NCI-H774 (cell line): ENCODE measurements around the gene EGLN3.
"Not testable (repeated sequence)": the region's sequence is repeated elsewhere in the genome, so short reads cannot be mapped to it uniquely, and the experiment has no call there.

Experiments
- DNase-seq: peaks from one replicate; lab custom pipeline; 2025; lab: John Stamatoyannopoulos, UW

EGLN3 gene

DNA sequence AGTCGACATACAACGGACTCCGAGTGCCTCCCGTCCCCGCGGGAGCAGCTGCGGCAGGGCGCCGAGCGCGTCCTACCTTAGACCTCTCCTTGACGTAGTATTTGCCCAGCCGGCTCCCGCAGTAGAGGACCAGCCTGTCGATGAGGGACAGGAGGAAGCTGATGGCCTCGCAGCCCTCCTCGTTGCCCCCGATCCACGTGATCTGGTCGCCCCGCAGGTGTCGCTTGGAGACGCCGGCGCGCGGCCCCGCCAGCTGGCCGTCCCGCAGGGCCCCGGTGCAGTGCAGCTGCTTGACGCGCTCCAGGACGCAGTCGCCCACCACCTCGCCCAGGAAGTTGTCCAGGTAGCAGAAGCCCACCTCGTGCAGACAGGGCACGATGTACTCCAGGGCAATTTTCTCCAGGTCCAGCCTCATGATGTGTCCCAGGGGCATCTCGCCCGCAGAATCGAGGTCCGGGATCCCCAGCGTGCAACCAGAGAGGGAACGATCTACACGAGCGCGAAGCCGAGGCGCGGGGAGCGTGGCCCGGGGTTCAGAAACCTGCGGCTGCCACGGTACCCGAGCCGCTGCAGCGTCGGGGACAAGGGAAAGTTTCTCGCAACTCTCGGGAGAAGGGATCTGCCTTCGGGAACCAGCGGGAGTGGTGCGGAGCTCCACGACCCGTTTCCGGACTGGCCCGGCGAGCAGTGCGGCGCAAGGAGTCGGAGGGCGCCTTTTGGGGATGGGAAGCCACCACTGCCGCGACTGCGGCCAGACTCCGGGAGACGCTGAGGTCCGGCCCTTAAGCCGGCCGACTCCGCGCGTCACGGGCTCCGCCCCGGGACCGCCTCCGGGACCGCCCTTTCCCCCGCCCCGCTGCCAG is at the start of gene EGLN3:
EGLN3 (minus strand) TSS at position 755 of the 863 bp plus-strand sequence; CDS start at position 433, 322 bp downstream.
- DNase-seq, result peak; percentile 89

DNA sequence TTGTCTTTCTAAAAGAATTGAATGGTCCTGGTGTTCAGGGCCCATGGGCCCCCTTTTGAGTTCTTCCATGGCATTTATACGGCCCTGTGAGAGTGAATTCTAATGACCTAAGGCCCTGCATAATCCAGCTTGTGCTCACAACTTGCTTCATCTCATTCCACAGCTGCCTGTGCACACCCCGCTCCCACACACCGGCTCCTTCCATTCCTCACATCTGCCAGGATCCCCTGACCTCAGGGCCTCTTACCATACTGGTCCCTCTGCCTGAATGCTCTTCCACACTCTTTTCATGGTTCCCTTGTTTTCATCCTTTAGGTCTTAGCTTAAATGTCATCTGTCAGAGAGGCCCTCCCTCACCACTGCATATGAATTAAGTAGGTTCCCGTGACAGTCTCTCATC is 49.5 kb upstream of the EGLN3 start:
- no peak for DNase-seq

DNA sequence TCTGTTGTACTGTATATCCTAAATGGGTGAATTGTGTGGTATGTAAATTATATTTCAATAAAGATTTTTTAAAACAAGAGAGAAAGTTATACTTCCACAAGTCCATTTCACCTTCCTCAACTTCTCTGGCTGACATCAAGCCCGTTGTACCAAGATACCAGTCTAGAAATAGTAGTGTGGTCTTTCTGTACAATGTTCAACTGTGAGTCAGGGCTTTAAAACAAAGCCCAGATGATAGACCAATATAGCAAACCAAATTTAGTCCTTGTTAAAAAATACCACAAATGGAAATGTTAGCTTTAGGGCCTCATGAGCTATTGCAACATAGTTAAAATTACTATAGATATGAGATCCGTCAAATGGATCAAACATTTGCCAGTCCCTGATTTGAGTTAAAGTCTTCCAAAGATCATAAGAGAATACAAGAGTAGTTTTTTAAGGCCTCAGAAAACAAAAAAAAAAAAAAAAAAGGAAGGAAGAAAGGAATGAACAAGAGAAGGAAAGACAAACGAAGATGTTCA is 49.0 kb upstream of the EGLN3 start:
- no peak for DNase-seq

DNA sequence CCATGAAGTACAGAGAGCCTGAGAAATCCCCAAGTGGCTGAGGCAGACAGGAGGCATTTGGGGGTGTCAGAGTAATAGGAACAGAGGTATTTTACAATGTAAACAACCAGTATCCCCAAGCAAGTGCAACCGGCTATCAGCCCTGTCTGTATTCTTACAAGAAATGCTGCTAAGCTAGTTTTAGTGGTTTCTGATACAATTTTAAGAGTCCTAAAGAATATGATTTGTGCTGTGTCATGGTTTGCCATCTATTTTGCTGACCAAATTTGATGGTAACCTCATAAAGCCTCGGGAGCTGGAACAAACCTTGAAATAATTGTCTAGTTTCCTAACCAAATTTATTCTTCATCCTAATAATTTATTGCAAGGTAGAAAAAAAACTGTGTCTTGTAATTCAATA is 46.7 kb upstream of the EGLN3 start:
- DNase-seq, result no peak

DNA sequence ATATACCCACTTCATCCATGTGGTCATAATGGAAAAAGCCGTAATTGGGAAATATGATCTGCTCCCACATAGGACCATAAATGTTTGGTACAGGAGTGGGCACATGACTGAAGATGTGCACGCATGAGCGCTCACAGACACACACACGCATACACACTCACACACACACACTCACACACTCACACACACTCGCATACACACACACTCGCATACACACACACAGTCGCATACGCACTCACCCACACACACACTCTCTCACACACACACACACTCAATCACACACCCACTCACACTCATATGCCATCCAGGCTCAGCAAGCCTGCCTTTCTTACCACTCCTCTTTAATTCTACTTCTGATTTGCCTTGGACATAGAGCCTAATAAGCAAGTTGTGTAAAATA is 45.6 kb upstream of the EGLN3 start:
- DNase-seq, result no peak

DNA sequence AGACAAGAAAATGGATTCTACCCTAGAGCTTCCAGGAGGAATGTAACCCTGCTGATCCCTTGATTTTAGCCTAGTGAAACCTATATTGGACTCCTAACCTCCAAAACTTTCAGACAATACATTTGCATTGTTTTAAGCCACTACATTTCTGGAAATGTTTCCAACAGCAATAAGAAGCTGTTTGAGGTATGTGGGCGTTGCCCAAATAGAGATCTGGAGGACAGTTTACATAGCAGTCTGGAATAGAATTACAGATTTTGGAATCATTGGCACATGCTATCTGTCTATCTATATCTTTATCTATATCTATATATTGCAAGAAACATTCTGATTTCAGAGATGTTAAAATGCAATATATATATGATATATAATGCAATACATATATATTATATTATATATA is 42.4 kb upstream of the EGLN3 start:
- DNase-seq, result no peak

DNA sequence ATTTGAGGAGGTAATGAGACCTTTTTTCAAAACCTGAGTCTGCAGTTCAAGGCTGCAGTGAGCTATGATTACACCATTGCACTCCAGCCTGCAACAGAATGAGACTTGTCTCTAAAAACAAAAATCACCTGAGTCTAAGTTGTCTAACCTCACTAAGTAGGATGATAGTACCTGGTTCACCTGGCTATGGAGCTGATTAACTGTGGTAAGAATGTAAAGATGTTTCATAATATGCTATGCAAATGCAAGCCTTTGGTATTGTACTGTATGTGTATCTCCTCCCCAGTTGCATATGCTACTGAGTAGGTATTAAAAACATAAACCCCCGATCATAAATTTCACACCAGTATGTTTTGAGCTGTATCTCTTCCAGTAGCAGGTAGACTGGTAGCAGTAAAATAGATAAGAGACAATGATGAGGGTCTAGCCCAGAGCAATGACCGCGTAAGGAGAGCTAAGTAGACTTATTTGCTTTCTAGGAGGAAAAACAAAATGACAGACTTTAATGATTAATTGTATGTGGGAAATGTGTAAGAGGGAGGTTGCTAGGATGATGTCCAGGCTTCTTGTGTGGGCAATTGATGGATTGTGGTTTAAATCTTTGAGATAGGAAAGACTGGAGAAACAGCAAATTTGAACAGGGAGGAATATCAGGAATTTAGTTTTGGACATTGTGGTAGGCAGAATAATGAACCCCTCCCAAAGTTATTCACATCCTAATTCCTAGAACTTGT is 41.6 kb upstream of the EGLN3 start:
- no peak for DNase-seq

DNA sequence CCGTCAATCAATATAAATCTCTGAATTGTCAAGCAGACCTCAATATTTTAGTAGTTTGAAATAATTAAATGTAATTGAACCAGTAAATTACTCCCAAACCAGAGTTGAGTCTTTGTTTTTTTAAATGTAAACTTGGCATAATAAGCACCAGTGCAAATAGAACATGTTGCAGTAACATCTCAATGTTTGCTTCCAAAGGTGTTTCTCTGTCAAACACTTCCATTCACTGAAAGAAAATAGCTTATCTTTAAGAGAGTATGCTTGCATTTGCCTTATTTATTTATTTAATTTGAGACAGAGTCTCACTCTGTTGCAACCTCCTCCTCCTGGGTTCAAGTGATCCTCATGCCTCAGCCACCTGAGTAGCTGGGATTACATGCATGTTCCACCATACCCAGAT is 39.9 kb upstream of the EGLN3 start:
- no peak for DNase-seq

DNA sequence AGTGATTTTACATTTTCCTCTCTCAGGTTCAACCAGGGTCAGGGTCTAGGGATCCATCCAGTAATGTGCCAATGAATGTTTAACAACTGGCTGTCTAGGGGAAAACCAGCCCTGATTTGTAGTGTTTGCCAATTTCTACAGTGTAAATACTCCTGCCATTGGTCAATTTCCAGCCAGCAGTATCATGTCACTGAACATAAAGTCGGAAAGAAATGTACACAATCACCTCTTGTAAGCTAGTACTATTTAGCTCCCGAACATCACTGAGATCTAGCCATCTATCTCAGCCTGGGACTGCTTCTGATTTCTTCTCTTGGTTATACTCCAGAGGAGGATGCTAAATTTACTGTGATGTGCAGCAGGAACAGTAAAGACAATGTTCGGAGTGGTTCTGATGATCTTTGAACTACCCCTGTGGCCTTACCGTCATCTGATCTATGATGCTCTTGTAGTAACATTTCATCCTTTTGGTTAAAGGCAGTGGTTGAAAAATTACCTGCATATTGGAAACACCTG is 36.7 kb upstream of the EGLN3 start:
- peak; percentile 32 for DNase-seq

DNA sequence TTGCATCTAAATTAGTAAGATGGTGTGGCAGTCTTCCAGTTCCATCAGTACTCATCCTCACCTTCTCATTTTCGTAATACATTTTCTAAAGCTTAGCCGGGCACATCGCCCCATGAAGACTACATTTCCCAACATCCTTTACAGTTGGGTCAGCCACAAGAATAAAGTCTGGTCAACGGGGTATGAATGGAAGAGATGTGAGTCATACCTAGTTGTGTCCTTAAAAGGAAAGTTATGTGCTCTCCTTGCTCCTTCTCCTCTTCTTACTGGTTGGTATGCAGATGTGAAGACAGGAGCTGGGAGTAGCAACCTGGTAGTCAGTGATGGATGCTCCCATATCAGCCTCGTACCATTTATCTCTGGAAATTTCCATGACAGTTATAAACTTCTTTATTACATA is 35.9 kb upstream of the EGLN3 start:
- no peak for DNase-seq

DNA sequence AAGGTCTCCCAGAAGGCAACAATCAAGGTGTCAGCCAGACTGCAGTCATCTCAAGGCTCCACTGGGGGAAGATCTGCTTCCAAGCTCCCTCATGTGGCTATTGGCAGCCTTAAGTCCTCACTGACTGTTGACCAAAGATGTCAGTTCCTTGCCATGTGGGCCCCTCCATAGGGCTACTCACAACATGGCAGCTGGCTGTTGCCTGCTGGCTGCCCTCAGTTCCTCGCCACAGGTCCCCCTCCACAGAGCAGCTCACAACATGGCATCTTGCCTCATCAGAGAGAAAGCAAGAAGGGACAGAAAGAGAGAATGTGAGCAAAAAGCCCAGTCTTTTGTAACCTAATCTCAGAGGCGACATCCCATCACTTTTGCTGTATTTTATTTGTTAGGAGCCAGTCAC is 34.4 kb upstream of the EGLN3 start:
- DNase-seq, result no peak

DNA sequence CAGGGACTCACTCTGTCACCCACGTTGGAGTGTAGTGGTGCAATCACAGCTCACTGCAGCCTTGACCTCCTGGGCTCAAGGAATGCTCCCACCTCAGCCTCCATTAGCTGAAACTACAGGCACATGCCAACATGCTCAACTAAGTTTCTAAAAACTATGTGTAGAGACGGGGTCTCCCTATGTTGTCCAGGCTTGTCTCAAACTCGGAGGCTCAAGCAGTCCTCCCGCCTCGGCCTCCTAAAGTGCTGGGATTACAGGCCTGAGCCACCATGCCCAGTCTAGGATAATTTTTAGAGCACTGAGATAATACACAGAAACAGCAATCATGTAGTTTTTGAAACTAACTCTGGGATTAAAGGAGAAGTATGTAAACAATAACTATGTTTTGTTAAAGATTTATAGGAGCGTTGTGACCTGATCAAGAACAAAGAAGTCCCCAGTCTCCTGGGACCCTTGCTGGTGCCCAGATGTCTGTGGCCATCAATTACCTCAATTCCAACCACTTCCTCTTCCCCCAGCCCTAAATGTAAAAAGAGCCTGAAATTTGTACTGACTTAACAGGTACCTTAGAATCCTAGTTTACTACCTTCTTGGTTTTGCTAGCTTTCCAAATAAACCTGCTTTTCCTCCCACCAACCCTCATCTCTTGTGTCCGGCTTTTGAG is 28.9 kb upstream of the EGLN3 start:
- DNase-seq, result no peak

DNA sequence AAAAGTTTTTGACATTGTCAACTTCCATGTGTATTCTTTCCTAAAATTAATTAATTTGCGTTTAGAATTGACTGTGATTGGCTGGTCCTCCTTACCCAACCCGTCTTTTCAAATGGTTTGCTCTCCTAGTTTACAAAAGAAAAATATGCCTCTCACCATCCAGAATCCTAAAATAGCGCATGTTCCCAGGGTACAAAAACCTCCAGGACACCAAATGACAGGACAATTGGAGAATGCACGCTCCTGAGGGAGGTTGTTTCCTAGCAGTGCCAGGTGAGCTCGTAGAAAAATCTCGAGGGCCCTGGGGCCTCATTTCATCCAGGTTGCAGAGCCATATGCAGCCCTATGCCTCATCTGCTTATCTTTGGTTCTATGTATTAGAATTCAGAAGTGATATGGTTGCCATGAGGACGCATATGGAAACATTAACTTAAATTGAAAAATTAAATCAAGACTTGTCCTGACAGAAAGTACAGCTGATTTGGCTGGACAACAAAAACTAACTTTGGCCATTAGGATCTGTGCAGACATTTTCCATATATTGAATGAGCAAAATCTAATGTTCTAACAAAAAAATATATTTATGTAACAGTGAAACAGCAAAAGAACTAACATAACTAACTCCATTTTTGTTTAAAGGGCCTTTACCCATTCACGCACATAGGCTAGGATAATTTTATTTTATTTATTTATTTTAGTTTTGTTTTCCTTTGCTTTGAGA is 28.2 kb upstream of the EGLN3 start:
- no peak for DNase-seq

DNA sequence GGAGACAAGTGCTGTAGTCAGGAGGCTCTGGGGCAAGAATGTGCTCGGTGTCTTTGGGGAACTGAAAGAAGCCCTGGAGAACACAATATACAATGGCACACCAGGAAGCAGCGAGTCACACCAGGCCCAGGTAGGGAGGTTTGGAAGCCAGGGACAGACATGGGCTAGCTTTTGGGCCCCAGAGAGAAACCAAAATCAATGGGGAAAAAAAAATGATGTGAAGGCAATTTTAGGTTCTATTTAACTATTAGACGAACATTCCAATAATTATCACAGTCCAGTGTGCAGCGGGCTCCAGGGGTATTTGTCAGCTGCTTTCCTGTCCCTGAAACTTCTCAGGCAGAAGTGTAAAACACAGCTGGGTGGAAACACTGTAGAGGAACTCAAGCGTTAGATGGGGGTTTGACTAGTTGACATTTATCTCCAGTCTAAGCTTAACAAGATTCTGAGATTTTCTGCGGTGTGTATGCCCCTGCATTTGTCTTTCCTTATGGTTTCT is 21.8 kb upstream of the EGLN3 start:
- DNase-seq, result no peak

DNA sequence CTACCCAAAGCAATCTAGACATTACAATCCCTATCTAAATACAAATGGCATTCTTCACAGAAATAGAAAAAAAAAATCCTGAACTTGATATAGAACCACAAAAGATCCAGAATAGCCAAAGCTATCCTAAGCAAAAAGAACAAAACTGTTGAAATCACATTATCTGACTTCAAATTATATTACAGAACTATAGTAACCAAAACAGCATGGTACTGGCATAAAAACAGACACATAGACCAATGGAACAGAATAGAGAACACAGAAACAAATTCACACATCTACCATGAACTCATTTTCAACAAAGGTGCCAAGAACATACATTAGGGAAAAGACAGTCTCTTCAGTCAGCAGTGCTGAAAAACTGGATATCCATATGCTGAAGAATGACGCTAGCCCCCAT is 19.0 kb upstream of the EGLN3 start:
- DNase-seq, result not testable (repeated sequence)

DNA sequence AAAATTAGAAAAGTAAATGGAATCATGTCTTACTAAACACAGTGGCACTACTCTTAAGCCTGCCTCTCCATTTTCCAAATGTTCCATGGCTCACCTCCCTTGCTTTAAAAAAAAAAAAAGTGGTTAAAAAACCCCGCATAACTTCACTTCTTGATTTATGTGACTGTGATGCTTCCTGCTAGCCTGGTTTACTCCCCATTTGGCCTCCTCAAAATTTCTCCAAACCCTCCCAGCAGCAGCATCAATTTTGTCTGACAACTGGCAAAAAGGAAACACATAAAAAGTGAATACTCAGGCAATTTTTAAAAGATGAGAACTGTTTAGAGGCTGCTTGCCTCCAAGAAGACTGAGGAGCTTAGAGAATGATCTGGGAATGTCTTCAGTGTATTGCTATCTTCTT is 17.8 kb upstream of the EGLN3 start:
- no peak for DNase-seq

DNA sequence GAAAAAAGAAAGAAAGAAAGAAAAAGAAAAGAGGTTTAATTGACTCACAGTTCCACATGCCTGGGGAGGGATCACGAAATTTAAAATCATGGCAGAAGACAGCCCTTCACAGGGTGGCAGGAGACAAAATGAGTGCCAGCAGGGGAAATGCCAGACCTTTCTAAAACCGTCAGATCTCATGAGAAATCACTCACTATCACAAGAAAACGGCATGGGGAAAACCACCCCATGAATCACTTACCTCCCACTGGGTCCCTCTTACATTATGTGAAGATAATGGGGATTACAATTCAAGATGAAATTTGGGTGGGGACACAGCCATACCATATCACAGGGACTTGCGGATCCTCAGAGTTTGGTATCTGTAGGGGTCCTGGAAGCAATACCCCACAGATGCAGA is 16.3 kb upstream of the EGLN3 start:
- DNase-seq, result no peak

DNA sequence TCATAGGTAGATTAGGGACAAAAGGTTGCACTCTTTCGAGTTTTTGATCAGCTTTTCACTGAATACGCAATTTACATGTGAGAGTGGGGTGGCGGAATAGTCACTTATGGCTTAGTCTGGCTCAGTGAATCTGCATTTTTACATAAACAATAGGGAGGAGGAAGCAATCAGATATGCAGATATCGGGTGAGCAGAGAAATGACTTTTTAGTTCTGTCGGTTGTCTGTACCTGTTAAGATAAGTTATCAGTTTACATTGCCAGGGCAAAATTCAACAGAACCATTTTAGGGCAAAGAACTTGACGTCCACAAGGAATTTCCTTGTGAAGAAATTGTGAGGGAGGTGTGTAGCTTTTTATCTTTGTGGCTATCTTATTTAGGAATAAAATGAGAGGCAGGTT is 15.4 kb upstream of the EGLN3 start:
- DNase-seq, result no peak

DNA sequence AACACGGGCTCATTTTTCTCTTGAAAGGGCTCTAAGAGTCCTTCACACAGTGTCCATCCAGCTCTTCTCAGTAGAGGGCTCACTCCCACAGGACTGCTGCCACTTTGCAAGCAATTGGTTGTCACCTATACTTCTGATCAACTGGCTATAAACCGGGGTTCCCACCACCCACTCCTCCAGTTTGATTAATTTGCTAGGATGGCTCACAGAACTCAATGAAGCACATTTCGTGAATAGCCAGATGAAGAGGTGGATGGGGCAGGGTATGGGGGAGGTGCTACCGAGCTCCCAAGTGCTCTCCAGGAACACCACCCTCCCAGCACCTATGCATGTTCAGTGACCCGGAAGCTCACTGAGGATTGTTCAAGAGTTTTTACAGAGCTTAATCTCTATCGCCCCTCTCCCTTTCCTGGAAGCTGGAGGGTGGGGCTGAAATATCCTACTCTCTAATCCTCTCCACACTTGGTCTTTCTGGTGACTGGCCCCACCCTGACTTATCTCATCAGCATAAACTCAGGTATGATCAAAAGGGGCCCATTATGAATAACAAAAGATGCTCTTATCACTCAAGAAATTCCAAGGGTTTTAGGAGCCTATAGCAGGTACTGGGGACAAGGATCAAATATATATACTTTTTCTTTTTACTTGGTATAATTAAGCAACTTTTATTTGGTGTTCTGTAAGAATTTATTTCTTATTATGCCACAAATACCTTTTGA is 13.9 kb upstream of the EGLN3 start:
- DNase-seq, result no peak

DNA sequence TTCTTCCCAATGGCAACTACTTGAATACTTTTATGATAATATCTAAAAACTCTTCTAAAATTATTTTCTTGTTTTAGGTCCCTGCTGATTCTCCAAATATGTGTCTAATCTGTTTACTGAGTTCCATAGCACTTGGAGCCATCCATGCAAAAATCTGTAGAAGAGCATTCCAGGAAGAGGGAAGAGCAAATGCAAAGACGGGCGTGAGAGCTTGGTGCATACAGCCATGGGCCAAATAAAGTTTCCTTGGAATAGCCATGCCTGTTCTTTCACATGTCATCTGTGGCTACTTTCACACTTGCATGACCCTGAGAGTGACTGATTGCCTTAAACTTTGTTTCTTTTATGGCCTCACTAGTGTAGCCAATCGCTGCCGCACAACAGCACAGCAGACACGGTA is 13.0 kb upstream of the EGLN3 start:
- no peak for DNase-seq

DNA sequence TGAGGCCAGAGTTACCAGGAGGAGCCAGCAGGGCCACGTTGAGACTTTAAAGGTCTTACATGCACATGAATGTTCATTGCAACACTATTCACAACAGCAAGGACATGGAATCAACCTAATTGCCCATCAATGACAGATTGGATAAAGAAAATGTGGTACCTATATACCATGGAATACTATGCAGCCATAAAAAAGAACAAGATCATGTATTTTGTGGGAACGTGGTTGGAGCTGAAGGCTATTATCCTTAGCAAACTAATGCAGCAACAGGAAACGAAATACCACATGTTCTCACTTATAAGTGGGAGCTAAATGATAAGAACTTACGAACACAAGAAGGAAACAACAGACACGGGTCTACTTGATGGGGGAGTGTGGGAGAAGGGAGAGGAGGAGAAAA is 11.6 kb upstream of the EGLN3 start:
- DNase-seq, result not testable (repeated sequence)
